ENCODE measurements around the gene TDRD9.

Gene TDRD9

DNA sequence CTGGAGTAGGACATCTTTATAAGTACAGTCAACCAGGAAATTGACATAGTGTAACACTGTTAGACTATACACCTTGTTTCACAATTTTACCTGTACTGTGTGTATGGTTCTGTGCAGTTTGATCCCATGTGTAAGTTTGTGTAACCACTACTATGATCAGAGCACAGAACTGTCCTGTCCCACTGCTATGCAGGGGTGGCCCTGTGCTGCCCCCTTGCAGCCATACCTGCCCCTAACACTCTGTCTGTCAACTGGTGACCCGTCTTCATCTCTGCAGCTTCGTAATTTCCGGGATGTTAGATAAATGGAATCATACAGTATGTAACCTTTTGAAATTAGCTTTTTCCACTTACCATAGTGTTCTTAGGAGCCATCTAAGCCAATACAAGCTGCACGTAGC lies 72.7 kb downstream of the TDRD9 start:
- H3K4me3 ChIP-seq (ENCODE audit: low read depth, low read length): no peak overlapping the region
- CTCF ChIA-PET: interaction anchor here (1.5 kb wide), 1 partner anchor 192 kb away, joined by 3 read pairs; no protein-coding TSS in a partner anchor
- POLR2A ChIA-PET: no interaction called here
- TF ChIP-seq, protein P1, sequence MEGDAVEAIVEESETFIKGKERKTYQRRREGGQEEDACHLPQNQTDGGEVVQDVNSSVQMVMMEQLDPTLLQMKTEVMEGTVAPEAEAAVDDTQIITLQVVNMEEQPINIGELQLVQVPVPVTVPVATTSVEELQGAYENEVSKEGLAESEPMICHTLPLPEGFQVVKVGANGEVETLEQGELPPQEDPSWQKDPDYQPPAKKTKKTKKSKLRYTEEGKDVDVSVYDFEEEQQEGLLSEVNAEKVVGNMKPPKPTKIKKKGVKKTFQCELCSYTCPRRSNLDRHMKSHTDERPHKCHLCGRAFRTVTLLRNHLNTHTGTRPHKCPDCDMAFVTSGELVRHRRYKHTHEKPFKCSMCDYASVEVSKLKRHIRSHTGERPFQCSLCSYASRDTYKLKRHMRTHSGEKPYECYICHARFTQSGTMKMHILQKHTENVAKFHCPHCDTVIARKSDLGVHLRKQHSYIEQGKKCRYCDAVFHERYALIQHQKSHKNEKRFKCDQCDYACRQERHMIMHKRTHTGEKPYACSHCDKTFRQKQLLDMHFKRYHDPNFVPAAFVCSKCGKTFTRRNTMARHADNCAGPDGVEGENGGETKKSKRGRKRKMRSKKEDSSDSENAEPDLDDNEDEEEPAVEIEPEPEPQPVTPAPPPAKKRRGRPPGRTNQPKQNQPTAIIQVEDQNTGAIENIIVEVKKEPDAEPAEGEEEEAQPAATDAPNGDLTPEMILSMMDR (IDR thresholded peaks at IDR 0.05; ENCODE audit: insufficient read depth, low read length, missing control alignments): no peak
- DNase-seq (ENCODE audit: low read depth, low spot score): no peak

DNA sequence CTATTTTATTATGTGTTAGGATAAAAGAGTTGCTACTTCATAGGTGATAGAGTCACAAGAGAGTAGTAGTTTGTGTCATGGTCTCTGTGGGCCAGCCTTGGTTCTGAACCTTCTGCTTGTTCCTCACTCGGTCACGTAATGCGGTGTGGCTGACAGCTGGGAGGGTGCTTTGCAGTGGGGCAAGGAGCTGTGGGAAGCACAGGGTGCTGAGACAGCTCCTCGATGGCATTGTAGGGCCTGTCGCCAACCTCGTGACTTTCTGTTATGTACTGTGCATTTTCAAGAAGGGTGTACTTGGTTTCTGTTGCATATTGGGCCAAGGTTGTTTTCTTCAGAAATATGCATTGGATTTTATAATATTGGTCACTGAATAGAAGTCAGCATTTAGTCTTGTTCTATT lies 75.4 kb downstream of the TDRD9 start:
- no peak for DNase-seq (ENCODE audit: low read depth, low spot score)
- TF ChIP-seq, protein P1 (IDR thresholded peaks at IDR 0.05; ENCODE audit: insufficient read depth, low read length, missing control alignments): no peak
- POLR2A ChIA-PET: no interaction called here
- CTCF ChIA-PET: no interaction called here
- no peak overlapping the region for H3K4me3 ChIP-seq (ENCODE audit: low read depth, low read length)

DNA sequence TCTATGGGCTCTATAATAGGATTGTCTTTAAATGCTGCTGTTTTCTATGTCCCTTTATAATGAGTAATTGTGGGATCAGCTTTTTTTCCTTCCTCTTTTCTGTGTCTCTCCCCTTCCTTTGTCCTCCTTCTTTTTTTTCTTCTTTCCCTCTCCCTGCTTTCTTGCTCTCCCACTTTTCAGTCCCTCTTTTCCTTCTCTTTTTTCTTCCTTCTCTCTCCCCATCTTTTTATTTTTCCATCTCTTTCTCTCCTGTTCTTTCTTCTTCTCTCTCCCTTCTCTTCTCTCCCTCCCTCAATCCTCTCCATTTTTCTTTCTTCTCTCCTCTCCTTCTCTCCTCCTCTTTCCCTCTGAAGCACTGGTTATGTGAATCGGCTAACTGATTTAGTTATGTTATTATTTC lies 76.6 kb downstream of the TDRD9 start:
- H3K4me3 ChIP-seq (ENCODE audit: low read depth, low read length): no peak overlapping the region
- DNase-seq (ENCODE audit: low read depth, low spot score): no peak
- CTCF ChIA-PET: no interaction called here
- POLR2A ChIA-PET: no interaction called here
- TF ChIP-seq, protein P1 (IDR thresholded peaks at IDR 0.05; ENCODE audit: insufficient read depth, low read length, missing control alignments): no peak

DNA sequence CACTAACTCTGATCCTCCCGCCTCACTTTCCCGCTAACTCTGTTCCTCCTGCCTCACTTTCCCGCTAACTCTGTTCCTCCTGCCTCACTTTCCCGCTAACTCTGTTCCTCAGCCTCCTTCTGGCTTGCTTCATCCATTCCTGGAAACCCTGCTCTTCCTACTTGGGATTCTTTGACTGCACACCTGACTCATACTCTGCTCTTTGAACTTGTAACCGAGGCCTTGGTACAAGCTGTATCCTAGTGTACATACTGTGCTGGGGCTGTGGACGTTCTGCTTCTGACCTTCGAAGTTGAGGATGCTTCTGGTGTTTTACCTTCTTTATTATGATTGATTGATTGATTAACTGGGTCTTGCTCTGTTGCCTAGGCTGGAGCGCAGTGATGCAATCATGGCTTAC lies 77.2 kb downstream of the TDRD9 start:
- no peak overlapping the region for H3K4me3 ChIP-seq (ENCODE audit: low read depth, low read length)
- TF ChIP-seq, protein P1 (IDR thresholded peaks at IDR 0.05; ENCODE audit: insufficient read depth, low read length, missing control alignments): no peak
- no peak for DNase-seq (ENCODE audit: low read depth, low spot score)
- ChIA-PET POLR2A (no interaction called here), CTCF (no interaction called here)

DNA sequence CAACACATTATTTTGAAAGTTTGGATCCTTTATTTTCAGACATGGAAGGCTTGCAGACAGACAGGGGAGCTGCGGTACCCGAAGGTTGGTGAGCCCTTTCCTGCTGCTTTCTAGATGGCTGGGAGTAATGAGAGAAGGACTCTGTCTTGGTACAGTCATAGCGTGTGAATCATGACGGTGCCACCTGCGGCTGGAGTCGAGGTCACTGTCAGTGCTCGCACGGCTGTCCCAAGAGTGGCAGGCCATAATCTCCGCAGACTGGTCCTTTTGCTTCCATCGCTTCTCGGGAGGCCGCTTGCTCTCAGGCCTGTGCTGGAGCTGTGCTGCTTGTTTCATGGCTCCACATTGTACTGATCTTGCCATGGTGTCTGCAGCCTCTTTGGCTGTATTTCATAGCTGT lies 78.9 kb downstream of the TDRD9 start:
- DNase-seq (ENCODE audit: low read depth, low spot score): no peak
- POLR2A ChIA-PET: no interaction called here
- CTCF ChIA-PET: interaction anchor here (1.0 kb wide), 1 partner anchor 10 kb away, joined by 4 read pairs; no protein-coding TSS in a partner anchor

DNA sequence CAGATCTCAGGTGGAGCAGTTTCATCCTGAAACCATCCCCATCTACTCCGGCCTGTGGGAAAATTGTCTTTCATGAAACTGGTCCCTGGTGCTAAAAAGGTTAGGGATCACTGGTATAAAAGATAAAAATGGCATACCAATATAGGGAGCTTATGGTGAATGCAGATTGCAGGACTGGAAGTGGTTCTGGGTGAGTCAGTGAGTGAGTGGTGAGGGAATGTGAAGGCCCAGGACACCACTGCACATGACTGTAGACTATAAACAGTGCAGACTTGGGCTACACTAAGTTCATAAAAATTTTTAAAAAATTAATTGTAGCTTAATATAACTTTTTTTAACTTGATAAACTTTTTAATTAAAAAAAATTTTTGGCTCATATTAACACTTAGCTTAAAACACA lies 81.0 kb downstream of the TDRD9 start:
- TF ChIP-seq, protein P1 (IDR thresholded peaks at IDR 0.05; ENCODE audit: insufficient read depth, low read length, missing control alignments): no peak
- ChIA-PET CTCF (interaction anchor here (0.7 to 1.2 kb wide), 2 partner anchors 89 to 629 kb away, joined by 3 to 4 read pairs; no protein-coding TSS in a partner anchor), POLR2A (no interaction called here)

More for the DNA sequence above, 78.9 kb downstream of the TDRD9 start:
- TF ChIP-seq, protein P1 (IDR thresholded peaks at IDR 0.05; ENCODE audit: insufficient read depth, low read length, missing control alignments): no peak
- H3K4me3 ChIP-seq (ENCODE audit: low read depth, low read length): no peak overlapping the region

More for the DNA sequence above, 81.0 kb downstream of the TDRD9 start:
- DNase-seq (ENCODE audit: low read depth, low spot score): no peak
- H3K4me3 ChIP-seq (ENCODE audit: low read depth, low read length): no peak overlapping the region

All from AG04449 (cell line).